Non-pigmented ciliary epithelial cell (primary cell): Measurements from ENCODE around the gene CACNA1D.

ENCODE experiments used
- DNase-seq: peaks from one replicate; pipeline ENCODE4 v3.0.0-alpha.2; 2010; ENCODE audit warnings: low read depth

CACNA1D gene

GRCh38 chr3:53495520-53496391, 1.3 kb downstream of the CACNA1D start:
- DNase-seq: no peak

DNA sequence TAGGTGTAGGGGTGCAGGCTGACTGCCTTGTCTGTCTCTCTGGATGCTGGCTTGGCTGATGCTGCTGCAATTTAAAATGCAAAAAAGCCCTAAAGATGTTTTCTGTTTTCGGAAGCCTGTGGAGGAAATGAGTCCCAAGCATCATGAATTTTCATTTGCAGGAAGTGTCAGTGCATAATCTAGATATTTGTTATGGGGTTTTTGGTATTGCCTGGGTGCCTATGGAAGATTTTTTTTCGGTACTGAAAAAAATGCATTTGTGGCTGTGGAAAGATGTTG, 1.9 kb downstream of the CACNA1D start:
- no peak for DNase-seq

DNA sequence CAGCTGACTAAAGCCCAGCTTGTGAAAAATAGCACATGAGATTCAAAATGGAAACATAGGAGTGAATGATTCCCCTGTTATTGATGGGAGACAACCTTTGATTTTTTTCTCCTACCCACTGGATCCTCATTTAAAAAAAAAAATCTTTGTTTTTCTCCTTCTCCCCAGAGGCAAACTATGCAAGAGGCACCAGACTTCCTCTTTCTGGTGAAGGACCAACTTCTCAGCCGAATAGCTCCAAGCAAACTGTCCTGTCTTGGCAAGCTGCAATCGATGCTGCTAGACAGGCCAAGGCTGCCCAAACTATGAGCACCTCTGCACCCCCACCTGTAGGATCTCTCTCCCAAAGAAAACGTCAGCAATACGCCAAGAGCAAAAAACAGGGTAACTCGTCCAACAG, 2.6 kb downstream of the CACNA1D start:
- DNase-seq: no peak

DNA sequence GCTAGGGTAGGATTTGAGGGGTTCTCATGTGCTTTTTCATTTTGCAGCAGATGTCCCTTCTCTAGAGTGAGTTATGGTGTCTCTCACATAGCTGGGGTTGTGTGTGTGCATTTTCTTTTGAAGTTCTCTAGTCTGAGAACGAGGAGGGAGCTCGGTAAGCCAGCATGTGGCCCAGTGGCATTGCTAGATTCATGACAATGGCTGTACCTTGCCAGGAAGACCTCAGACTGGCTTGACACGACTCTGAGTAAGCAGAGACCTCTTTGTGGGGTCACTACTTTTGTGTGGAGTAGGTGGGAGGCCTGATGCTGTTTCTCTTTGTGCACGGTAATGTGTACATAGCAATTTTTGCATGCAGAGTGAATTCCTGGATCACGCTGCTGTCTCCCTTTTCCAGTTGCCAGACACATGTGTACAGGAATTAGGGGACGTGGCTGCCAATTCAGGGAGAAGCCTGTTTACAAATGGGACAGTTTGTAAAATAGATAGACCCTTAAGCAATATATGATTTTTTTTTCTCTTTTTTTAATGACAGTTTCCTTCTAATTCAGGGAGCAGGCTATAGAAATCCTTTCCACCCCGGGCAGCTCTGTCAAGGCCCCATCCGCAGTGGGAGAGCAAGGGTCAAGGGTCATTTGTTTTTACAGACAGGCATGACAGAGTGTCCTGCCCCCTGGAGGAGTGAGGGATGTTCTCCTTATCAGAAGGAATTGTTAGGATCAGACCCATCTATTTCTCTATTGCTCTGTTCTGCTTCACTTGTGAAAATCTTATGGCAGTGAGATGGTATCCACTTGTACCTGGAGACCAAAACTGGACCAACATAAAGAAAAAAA, 4.6 kb downstream of the CACNA1D start:
- DNase-seq: no peak

DNA sequence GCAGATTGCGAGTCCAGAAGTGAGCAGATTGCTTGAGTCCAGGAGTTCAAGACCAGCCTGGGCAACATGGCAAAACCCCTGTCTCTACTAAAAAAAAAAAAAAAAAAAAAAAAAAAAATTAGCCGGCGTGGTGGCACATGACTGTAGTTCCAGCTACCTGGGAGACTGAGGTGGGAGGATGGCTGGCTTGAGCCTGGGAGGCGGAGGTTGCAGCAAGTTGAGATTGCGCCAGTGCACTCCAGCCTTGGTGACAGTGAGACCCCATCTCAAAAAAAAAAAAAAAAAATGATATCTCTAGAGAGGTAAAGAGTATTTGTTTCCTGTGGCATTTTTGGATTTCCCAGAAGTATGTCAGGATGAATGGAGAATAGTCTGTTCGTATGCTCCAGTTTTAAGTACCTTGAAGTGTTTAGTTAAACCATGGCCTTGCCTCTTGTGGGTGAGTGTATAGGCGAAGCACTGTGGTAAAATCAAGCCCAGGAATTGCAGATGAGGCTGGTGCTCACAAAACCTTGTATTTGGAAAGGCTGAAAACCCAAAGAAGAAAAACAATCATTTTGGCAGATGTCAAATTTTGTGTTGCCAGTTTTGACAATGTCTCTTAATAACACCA, 5.9 kb downstream of the CACNA1D start:
- DNase-seq: no peak

DNA sequence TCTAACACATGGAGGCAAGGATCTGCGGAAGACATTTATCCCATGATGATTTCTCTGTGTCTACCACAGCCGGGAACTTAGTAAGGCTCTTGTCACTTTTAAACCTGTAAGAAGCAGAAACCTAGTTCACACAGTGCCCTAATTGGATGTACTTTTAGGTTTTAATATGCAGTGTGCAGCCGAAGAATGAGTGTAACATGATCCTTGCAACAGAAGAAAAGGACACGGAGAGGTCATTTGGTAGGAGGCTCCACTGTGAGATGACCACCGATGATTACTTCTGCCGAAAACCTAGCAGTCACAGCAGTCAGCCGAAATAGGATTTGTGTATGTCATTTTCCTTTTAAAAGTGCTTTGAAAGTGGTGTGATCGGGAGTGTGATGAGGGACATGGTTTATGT, 6.8 kb downstream of the CACNA1D start:
- no peak for DNase-seq

- no peak for DNase-seq
These were observed 8.3 kb downstream of the CACNA1D start for GRCh38 chr3:53502737-53503136.

DNA sequence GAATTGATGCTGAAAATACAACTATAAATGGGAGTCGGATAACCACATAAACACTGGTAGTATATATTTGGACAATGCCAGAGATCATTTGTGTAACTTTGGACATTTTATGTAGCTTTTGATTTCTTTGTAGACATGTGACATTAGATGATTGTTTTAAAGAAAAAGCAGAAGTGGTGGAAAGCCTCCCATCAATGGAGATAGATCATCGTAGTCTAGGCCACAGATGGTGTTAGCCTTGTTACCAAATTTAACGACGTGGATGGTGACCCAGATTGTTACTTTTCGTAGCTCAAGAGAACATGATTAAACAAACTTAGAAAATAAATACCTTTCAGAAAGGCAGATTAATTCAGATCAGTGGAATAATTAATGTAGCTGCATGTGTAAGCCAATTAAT, 8.8 kb downstream of the CACNA1D start:
- DNase-seq: no peak

DNA sequence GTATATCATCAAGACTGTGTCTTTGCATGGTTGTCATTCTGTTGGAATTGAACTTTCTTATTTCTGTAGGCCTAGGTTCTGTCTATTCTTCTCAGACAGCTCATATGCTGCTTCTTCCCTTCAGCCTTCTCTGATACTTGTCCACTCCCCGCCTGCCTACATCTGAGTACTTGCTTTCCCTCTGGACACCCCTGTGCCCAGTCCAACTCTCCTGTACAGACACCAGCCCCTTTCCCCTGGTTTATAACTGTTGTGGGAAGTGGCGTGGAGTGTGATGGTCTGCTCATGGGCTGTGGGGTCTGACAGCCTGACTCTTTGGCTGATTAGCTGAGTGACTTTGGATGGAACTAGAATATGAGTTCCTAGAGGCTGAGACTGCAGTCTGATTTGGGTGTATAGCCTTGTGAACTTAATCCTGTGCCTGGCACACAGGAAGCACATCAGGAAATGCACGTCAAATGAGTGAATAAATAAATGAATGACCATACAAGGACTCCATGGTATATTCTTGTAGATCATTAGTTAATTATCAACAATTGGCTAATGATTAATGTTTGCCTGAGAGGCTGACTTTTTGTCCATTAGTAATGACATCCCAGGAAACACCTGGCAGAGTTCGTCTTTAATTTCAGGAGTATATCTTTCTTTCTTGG, 11.8 kb downstream of the CACNA1D start:
- DNase-seq: no peak

- no peak for DNase-seq
These were observed 12.3 kb downstream of the CACNA1D start for GRCh38 chr3:53506763-53507145.

- DNase-seq: no peak
These were observed 15.1 kb downstream of the CACNA1D start for GRCh38 chr3:53509494-53509893.

DNA sequence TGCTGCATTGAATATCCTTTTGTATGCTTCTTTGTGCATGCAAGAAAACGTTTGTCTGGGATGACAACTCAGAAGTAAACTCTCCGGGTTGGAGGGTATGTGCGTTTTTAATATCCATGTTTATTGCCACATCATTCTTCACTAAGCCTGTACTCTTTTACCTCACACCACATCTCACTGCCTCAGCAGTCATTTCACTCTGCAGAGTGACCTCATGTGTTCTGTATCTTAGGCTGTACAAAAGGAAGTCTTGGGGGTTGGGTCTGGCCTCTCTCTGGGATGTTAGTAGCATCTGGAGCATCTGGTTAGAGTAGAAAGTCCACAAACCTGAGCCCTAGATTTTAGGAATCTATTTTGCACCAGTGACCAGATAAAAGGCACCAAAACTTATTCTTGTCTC, 16.1 kb downstream of the CACNA1D start:
- DNase-seq: no peak

DNA sequence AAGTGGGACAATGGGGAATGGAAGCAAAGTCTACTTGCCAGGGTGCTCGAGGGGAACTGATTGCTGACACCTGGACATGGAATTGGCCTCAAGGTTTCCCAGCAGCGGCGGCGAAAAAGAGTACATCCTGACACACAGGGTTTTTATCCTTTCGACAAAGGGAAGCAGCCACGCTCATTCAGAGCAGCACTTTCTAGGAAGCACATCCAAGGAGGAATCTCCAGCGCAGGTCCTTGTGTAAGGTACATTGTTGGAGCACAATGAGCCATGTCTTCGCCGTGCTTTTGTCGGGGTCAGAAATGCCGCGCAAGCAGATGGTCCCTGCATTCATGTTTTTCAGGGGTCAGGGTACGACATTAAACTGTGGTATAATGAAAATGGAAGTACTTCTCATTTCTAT, 16.8 kb downstream of the CACNA1D start:
- DNase-seq: no peak

- no peak for DNase-seq
These were observed 19.3 kb downstream of the CACNA1D start for GRCh38 chr3:53513556-53514190.

GRCh38 chr3:53516339-53516738, 21.9 kb downstream of the CACNA1D start:
- DNase-seq: no peak

GRCh38 chr3:53518495-53518981, 24.1 kb downstream of the CACNA1D start:
- no peak for DNase-seq

DNA sequence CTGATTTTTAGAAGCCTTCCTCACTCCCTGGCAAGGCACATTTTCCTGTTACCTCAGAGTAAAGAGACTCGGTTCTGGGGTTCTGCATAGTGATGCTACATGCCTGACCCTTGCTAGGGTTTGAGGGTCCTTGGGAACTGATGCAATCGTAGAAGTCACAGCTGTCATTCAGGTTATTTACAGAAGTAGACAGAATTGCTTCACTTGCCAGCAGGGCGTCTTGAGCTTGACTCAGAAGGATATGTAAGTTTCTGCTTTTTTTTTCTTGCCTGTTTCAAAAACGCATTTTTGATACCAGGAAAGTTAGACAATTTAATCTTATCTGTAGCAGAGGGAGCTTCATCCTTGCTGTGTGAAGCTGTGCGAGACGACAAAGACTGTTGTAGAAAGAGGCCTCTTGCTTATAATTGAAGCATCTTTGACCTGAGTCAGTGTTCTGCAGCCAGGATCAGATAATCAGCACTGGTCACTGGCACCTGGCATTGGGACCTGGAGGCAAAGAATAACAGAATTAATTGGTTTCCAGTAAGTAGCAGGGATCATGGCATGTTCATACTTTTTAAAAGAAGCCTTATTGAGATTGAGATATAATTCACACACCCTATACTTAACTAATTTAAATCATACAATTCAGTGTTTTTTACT, 24.8 kb downstream of the CACNA1D start:
- no peak for DNase-seq

DNA sequence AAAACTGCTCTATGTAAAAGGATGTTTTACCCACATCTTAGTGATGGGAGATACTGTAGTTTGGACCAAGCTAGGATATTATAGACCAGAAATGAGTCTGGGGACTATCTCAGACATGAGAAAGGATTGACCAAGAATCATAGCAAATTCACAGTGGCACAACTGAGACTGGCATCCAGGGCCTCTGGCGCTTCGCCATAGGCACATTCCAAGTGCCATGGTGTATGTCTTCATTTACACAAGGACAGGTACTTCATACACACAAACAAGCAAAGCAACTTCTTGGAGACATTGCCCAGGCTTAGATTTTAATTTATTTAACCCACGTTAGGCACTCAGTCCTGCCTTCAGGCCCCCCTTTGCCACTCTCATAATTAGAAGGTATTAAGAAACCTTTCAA, 28.9 kb downstream of the CACNA1D start:
- no peak for DNase-seq

DNA sequence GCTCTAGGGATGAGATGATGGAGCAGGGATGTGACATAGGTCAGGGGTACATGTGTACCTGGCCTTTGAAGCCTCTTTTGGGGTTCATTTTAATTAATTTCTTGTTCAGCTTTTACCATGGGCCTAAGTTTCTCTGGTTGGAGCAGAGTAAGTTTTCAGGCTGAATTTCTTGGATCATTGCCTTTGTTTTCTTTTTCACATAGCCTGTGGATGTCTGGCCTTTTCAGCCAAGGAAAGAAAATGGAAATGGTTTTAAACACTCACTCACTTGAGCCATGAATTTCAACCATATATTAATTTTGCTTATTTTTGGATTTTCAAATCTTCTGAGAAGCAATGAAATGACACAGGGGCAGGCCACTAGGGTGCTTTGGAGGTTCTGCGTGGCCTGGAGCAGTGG, 30.2 kb downstream of the CACNA1D start:
- no peak for DNase-seq

DNA sequence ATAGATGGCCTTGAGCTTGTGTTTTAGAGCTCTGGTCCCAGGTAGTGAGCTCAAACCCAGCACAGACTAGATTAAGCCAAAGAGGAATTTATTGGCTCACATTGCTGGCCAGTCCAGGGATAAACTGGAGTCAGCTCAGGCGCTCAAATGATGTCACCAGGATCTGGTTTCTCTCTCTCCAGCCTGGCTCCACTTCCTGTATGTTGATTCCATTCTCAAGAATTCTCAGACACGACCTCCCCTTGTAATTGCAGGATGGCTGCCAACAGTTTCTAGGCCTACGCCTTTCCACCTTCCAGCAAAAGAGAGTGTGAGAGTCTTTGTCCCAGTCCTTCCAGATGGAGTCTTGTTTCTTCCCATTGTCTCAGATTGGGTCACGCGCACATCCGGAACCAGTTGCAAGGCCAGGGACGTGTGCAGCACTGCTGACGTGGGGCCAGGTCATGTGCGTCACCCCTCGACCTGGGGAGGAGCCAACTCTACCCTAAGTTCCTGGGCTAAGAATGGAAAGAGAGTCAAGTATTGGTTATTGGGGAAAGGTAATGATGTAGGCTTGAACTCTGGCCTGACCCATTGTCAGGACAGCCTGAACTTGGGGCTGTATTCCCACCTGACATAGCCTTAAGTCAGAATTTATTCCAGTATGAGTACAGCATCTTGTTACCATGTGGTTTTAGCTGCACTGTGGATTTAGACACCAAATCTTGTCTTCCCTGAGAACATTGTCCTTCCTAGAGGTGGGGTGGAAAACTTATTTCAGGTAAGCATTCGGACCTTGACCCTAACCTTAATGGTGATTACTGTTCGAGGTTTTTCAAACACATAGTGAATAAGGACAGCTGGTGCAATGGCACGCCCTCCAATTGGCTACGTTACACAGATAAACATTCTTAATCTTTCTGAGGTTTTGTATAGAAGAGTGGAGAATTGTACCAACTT, 31.6 kb downstream of the CACNA1D start:
- DNase-seq: no peak
